Keratinocyte (primary cell): ENCODE data around the gene C1orf53.

Experiments used
- CTCF ChIP-seq, 3 experiments: IDR thresholded peaks in 1 of 3; conservative IDR thresholded peaks in 1 of 3; optimal IDR thresholded peaks in 1 of 3; 2 replicates in 2 of 3; 3 replicates in 1 of 3; pipeline versions ENCODE3 to v1.5.1; 2011; ENCODE audit warnings: low read length in 3 of 3, mild to moderate bottlenecking in 3 of 3, moderate library complexity in 2 of 3, control low read depth in 1 of 3, inconsistent platforms in 1 of 3; ENCODE audit not compliant: insufficient read depth in 2 of 3; ENCODE audit errors: extremely low read depth in 1 of 3
- EZH2 ChIP-seq: IDR thresholded peaks from one replicate; pipeline ENCODE4 v1.6.1; 2012; ENCODE audit warnings: inconsistent platforms, mild to moderate bottlenecking, low read length, moderate library complexity

- TF ChIP-seq EZH2 (no peak), CTCF (optimal IDR thresholded peaks at IDR 0.05 in 1 of 3, IDR thresholded peaks at IDR 0.05 in 1 of 3, conservative IDR thresholded peaks at IDR 0.05 in 1 of 3; ENCODE audit: extremely low read depth in 1 of 3, insufficient read depth in 2 of 3, low read length in 3 of 3) (no peak)
These were observed 725 bp downstream of the C1orf53 start for GRCh38 chr1:197903196-197903514.
